CD4-positive, alpha-beta memory T cell (primary cell): ENCODE results near the gene P2RY14. TPM values are rescaled to one million over a fixed set of nuclear protein-coding genes. Genes with fewer than 3 reads are reported as not detected.

Experiments used
- CTCF ChIA-PET: fragments of 350-600 bp; sonication (Branson Sonifier 250); formaldehyde crosslinking; loops from one replicate; lab custom pipeline; 2021; ENCODE audit warnings: inconsistent platforms; ENCODE audit not compliant: partially characterized antibody; lab: Charles Lee
- POLR2A ChIA-PET: fragments of 350-600 bp; sonication (Branson Sonifier 250); formaldehyde crosslinking; loops from one replicate; lab custom pipeline; 2021; ENCODE audit not compliant: partially characterized antibody; lab: Charles Lee
- DNase-seq, 5 donors: peaks; one replicate each; pipeline versions ENCODE4 v3.0.0 to v3.0.0-alpha.2; 2020 to 2022; ENCODE audit warnings: mixed read lengths in 1 of 5
- H3K27ac ChIP-seq: one replicate; pipeline ENCODE4 v1.7.0; 2013; ENCODE audit warnings: low read depth, low read length
- H3K27me3 ChIP-seq: 2 replicates; pipeline ENCODE4 v1.7.0; 2013; ENCODE audit warnings: mild to moderate bottlenecking, low read length, moderate library complexity; ENCODE audit not compliant: insufficient read depth
- H3K36me3 ChIP-seq: 2 replicates; pipeline ENCODE4 v1.7.0; 2013; ENCODE audit warnings: mild to moderate bottlenecking, low read length, moderate library complexity; ENCODE audit not compliant: insufficient read depth
- H3K4me1 ChIP-seq: 2 replicates; pipeline ENCODE4 v1.7.0; 2013; ENCODE audit warnings: mild to moderate bottlenecking, low read length, moderate library complexity; ENCODE audit not compliant: insufficient read depth
- H3K4me3 ChIP-seq, 2 donors: one replicate each; pipeline ENCODE4 v1.7.0; 2013; ENCODE audit warnings: low read length in 2 of 2, mild to moderate bottlenecking in 1 of 2
- H3K9me3 ChIP-seq, 2 donors: one replicate each; pipeline ENCODE4 v1.7.0; 2013; ENCODE audit warnings: low read length in 2 of 2, control low read depth in 1 of 2; ENCODE audit not compliant: control insufficient read depth in 1 of 2
- H3K27ac Mint-ChIP-seq, 7 donors: one replicate each; pipeline ENCODE4 v1.8.0; 2020 to 2021; ENCODE audit warnings: mixed read lengths in 7 of 7, mild to moderate bottlenecking in 6 of 7, inconsistent platforms in 3 of 7, moderate library complexity in 3 of 7
- H3K27me3 Mint-ChIP-seq, 2 donors: one replicate each; pipeline ENCODE4 v1.8.0; 2020 to 2021; ENCODE audit warnings: mixed read lengths in 2 of 2
- H3K36me3 Mint-ChIP-seq, 2 donors: one replicate each; pipeline ENCODE4 v1.8.0; 2020 to 2021; ENCODE audit warnings: mixed read lengths in 2 of 2, inconsistent platforms in 1 of 2, mild to moderate bottlenecking in 1 of 2
- H3K4me1 Mint-ChIP-seq, 4 donors: one replicate each; pipeline ENCODE4 v1.8.0; 2020 to 2021; ENCODE audit warnings: mixed read lengths in 4 of 4, mild to moderate bottlenecking in 1 of 4
- H3K4me3 Mint-ChIP-seq, 8 donors: one replicate each; pipeline ENCODE4 v1.8.0; 2020 to 2021; ENCODE audit warnings: mixed read lengths in 8 of 8, mild to moderate bottlenecking in 7 of 8, moderate library complexity in 6 of 8, inconsistent platforms in 3 of 8
- H3K9me3 Mint-ChIP-seq, 8 donors: one replicate each; pipeline ENCODE4 v1.8.0; 2020 to 2021; ENCODE audit warnings: mixed read lengths in 8 of 8, mild to moderate bottlenecking in 5 of 8, inconsistent platforms in 3 of 8, moderate library complexity in 1 of 8
- intact Hi-C: fragments of 100-400 bp; cut with micrococcal nuclease; formaldehyde crosslinking; loops from one replicate; pipeline ENCODE4 v1.15.1; 2023
- polyA plus RNA-seq, 2 donors: library from polyadenylated mRNA; unstranded; fragments of 300-500 nt; fragmentation: Illumina TruSeq; gene quantifications; one replicate each; pipeline ENCODE4 v1.2.3, GENCODE V29; 2021
- total RNA-seq, 2 experiments: library from RNA; stranded (reverse); gene quantifications; one replicate each; pipeline ENCODE4 v1.2.3, GENCODE V29; 2021

Gene P2RY14
- total and polyA plus RNA-seq, 4 experiments from 2014 or later = 0.36 to 1.3 (median 1.1) TPM

- intact Hi-C loops = no loop called here
- CTCF ChIA-PET = interaction anchor here (1.8 kb wide), 1 partner anchor 9 kb away, joined by 5 read pairs; no protein-coding TSS in a partner anchor
- Histone ChIP-seq H3K36me3 (no peaks in the 10 kb centered on the region), H3K4me1 (no peaks in the 10 kb centered on the region), H3K27me3 (no peaks in the 10 kb centered on the region), H3K9me3 (no peaks in the 10 kb centered on the region), H3K4me3 (no peak overlapping the region), H3K27ac (no peak overlapping the region)
- Mint-ChIP-seq H3K4me1 (peaks cover 0 to 5% (median 0%) of the 10 kb centered on the region in 4 donors), H3K27ac (no peak overlapping the region), H3K9me3 (no peaks in the 10 kb centered on the region), H3K4me3 (no peak overlapping the region), H3K27me3 (peaks cover 4% of the 10 kb centered on the region in 2 donors), H3K36me3 (no peaks in the 10 kb centered on the region)
- DNase-seq = no peak
- POLR2A ChIA-PET = no interaction called here
Measured at GRCh38 chr3:151318313-151318712, 40.0 kb upstream of the P2RY14 start.

GRCh38 chr3:151316267-151316991 is 38.1 kb upstream of the P2RY14 start, which contains the start of gene GPR87:
GPR87 (minus strand) TSS chr3:151316820; CDS start chr3:151300100, 16,720 bp downstream.
- ChIA-PET CTCF (no interaction called here), POLR2A (no interaction called here)
- no peak within 1 kb of the TSS for H3K4me3 ChIP-seq
- H3K4me1 ChIP-seq = no peaks in the 10 kb centered on the region
- Mint-ChIP-seq H3K9me3 (no peaks in the 10 kb centered on the region), H3K27me3 (peaks cover 0 to 4% of the 10 kb centered on the region in 2 donors), H3K36me3 (no peaks in the 10 kb centered on the region), H3K4me1 (peaks cover 0 to 5% (median 0%) of the 10 kb centered on the region in 4 donors), H3K4me3 (no peak within 1 kb of the TSS), H3K27ac (no peak within 1 kb of the TSS)
- no peaks in the 10 kb centered on the region for H3K9me3 ChIP-seq
- no peak for DNase-seq
- no peak within 1 kb of the TSS for H3K27ac ChIP-seq
- intact Hi-C loops = no loop called here
- no peaks in the 10 kb centered on the region for H3K36me3 ChIP-seq
- H3K27me3 ChIP-seq = no peaks in the 10 kb centered on the region

- H3K36me3 Mint-ChIP-seq = no peaks in the 10 kb centered on the region
Measured at GRCh38 chr3:151315846-151316245, 37.5 kb upstream of the P2RY14 start.

GRCh38 chr3:151315136-151315535 is 36.8 kb upstream of the P2RY14 start:
- H3K4me1 ChIP-seq = no peaks in the 10 kb centered on the region
- Mint-ChIP-seq H3K4me1 (peaks cover 0 to 5% (median 0%) of the 10 kb centered on the region in 4 donors), H3K4me3 (no peak overlapping the region), H3K27ac (no peak overlapping the region), H3K36me3 (no peaks in the 10 kb centered on the region), H3K9me3 (no peaks in the 10 kb centered on the region), H3K27me3 (peaks cover 0 to 4% of the 10 kb centered on the region in 2 donors)
- intact Hi-C loops = no loop called here
- no peak overlapping the region for H3K27ac ChIP-seq
- CTCF ChIA-PET = interaction anchor here (3.5 kb wide), 1 partner anchor 12 kb away, joined by 13 read pairs; no protein-coding TSS in a partner anchor
- H3K9me3 ChIP-seq = no peaks in the 10 kb centered on the region
- DNase-seq = no peak
- H3K4me3 ChIP-seq = no peak overlapping the region
- POLR2A ChIA-PET = no interaction called here
- H3K27me3 ChIP-seq = no peaks in the 10 kb centered on the region
- H3K36me3 ChIP-seq = no peaks in the 10 kb centered on the region

More at GRCh38 chr3:151315846-151316245, 37.5 kb upstream of the P2RY14 start:
- CTCF ChIA-PET = no interaction called here
- intact Hi-C loops = no loop called here
- Histone ChIP-seq H3K27ac (no peak overlapping the region), H3K9me3 (no peaks in the 10 kb centered on the region), H3K4me3 (no peak overlapping the region), H3K36me3 (no peaks in the 10 kb centered on the region), H3K4me1 (no peaks in the 10 kb centered on the region), H3K27me3 (no peaks in the 10 kb centered on the region)
- H3K27ac Mint-ChIP-seq = no peak overlapping the region
- H3K9me3 Mint-ChIP-seq = no peaks in the 10 kb centered on the region
- H3K27me3 Mint-ChIP-seq = peaks cover 0 to 4% of the 10 kb centered on the region in 2 donors
- no peak for DNase-seq
- no peak overlapping the region for H3K4me3 Mint-ChIP-seq
- POLR2A ChIA-PET = no interaction called here
- peaks cover 0 to 5% (median 0%) of the 10 kb centered on the region in 4 donors for H3K4me1 Mint-ChIP-seq

GRCh38 chr3:151314593-151314992 is 36.3 kb upstream of the P2RY14 start:
- Histone ChIP-seq H3K9me3 (no peaks in the 10 kb centered on the region), H3K27ac (no peak overlapping the region), H3K36me3 (no peaks in the 10 kb centered on the region), H3K4me3 (no peak overlapping the region), H3K27me3 (no peaks in the 10 kb centered on the region), H3K4me1 (no peaks in the 10 kb centered on the region)
- no peaks in the 10 kb centered on the region for H3K36me3 Mint-ChIP-seq
- H3K4me3 Mint-ChIP-seq = no peak overlapping the region
- peaks cover 0 to 4% of the 10 kb centered on the region in 2 donors for H3K27me3 Mint-ChIP-seq
- no peak for DNase-seq
- intact Hi-C loops = no loop called here
- CTCF ChIA-PET = interaction anchor here (3.5 kb wide), 1 partner anchor 12 kb away, joined by 13 read pairs; no protein-coding TSS in a partner anchor
- H3K9me3 Mint-ChIP-seq = no peaks in the 10 kb centered on the region
- H3K27ac Mint-ChIP-seq = no peak overlapping the region
- peaks cover 0 to 5% (median 0%) of the 10 kb centered on the region in 4 donors for H3K4me1 Mint-ChIP-seq
- POLR2A ChIA-PET = no interaction called here

- Histone ChIP-seq H3K27me3 (no peaks in the 10 kb centered on the region), H3K4me1 (no peaks in the 10 kb centered on the region), H3K27ac (no peak overlapping the region), H3K4me3 (no peak overlapping the region), H3K9me3 (no peaks in the 10 kb centered on the region), H3K36me3 (no peaks in the 10 kb centered on the region)
- no peaks in the 10 kb centered on the region for H3K36me3 Mint-ChIP-seq
- ChIA-PET POLR2A (no interaction called here), CTCF (interaction anchor here (3.5 kb wide), 1 partner anchor 13 kb away, joined by 13 read pairs; no protein-coding TSS in a partner anchor)
- no peaks in the 10 kb centered on the region for H3K9me3 Mint-ChIP-seq
- H3K4me1 Mint-ChIP-seq = peaks cover 0 to 5% (median 0%) of the 10 kb centered on the region in 4 donors
- no peak overlapping the region for H3K27ac Mint-ChIP-seq
- no peak for DNase-seq
- intact Hi-C loops = no loop called here
- H3K27me3 Mint-ChIP-seq = peaks cover 1 to 4% of the 10 kb centered on the region in 2 donors
- no peak overlapping the region for H3K4me3 Mint-ChIP-seq
Measured at GRCh38 chr3:151314137-151314536, 35.8 kb upstream of the P2RY14 start.

GRCh38 chr3:151312972-151313371 is 34.6 kb upstream of the P2RY14 start:
- CTCF ChIA-PET = interaction anchor here (3.5 kb wide), 1 partner anchor 14 kb away, joined by 13 read pairs; no protein-coding TSS in a partner anchor
- peaks cover 0 to 5% (median 0%) of the 10 kb centered on the region in 4 donors for H3K4me1 Mint-ChIP-seq
- no peaks in the 10 kb centered on the region for H3K9me3 Mint-ChIP-seq
- Histone ChIP-seq H3K4me3 (no peak overlapping the region), H3K27me3 (no peaks in the 10 kb centered on the region), H3K4me1 (no peaks in the 10 kb centered on the region), H3K27ac (no peak overlapping the region), H3K36me3 (no peaks in the 10 kb centered on the region), H3K9me3 (no peaks in the 10 kb centered on the region)
- intact Hi-C loops = no loop called here
- no peak overlapping the region for H3K4me3 Mint-ChIP-seq
- H3K27me3 Mint-ChIP-seq = peaks cover 1 to 4% of the 10 kb centered on the region in 2 donors
- H3K27ac Mint-ChIP-seq = no peak overlapping the region
- DNase-seq = no peak
- POLR2A ChIA-PET = no interaction called here
- no peaks in the 10 kb centered on the region for H3K36me3 Mint-ChIP-seq
